Keratinocyte (primary cell): ENCODE results near the gene GINS2. TPM values are rescaled to one million over a fixed set of nuclear protein-coding genes. Genes with fewer than 3 reads are reported as not detected.

Experiments
- DNase-seq: peaks from one replicate; pipeline ENCODE4 v3.0.0-alpha.2; 2011; ENCODE audit warnings: low read depth, missing footprints, low spot score
- FAIRE-seq: peaks from 2 replicates; lab custom pipeline; 2011; peaks lifted over from hg19 to GRCh38; lab: Jason Lieb, UNC
- H2AFZ ChIP-seq: 2 replicates; pipeline ENCODE4 v1.6.0; 2012; ENCODE audit warnings: low read length, control low read depth, inconsistent platforms; ENCODE audit not compliant: control insufficient read depth
- H3K27ac ChIP-seq: 2 replicates; pipeline ENCODE4 v1.5.1; 2011; ENCODE audit warnings: low read length; ENCODE audit not compliant: control insufficient read depth, insufficient read depth
- H3K27me3 ChIP-seq: 3 replicates; pipeline ENCODE4 v1.6.0; 2011; ENCODE audit warnings: low read length; ENCODE audit not compliant: control insufficient read depth, insufficient read depth; ENCODE audit errors: extremely low read depth
- H3K36me3 ChIP-seq, 2 experiments: 2 replicates in 1 of 2; 3 replicates in 1 of 2; pipeline ENCODE4 v1.5.1; 2011; ENCODE audit warnings: low read length in 2 of 2, mild to moderate bottlenecking in 1 of 2; ENCODE audit not compliant: control insufficient read depth in 2 of 2, insufficient read depth in 2 of 2; ENCODE audit errors: extremely low read depth in 1 of 2
- H3K4me1 ChIP-seq: 3 replicates; pipeline ENCODE4 v1.5.1; 2011; ENCODE audit warnings: low read length; ENCODE audit not compliant: control insufficient read depth, insufficient read depth; ENCODE audit errors: extremely low read depth
- H3K4me2 ChIP-seq: 3 replicates; pipeline ENCODE4 v1.6.0; 2011; ENCODE audit warnings: low read depth, low read length; ENCODE audit not compliant: control insufficient read depth, insufficient read depth; ENCODE audit errors: extremely low read depth
- H3K4me3 ChIP-seq, 3 experiments: fragments of 200-600 bp in 1 of 3; sonication (generic) in 1 of 3; 2 replicates in 2 of 3; 3 replicates in 1 of 3; pipeline ENCODE4 v1.5.1; 2011 to 2016; ENCODE audit warnings: low read length in 3 of 3, mild to moderate bottlenecking in 3 of 3, control low read depth in 2 of 3, inconsistent platforms in 1 of 3, low read depth in 1 of 3, mixed read lengths in 1 of 3, mixed run types in 1 of 3, moderate library complexity in 1 of 3; ENCODE audit not compliant: control insufficient read depth in 2 of 3, insufficient read depth in 2 of 3; ENCODE audit errors: extremely low read depth in 1 of 3
- H3K79me2 ChIP-seq: 2 replicates; pipeline ENCODE4 v1.6.0; 2012; ENCODE audit warnings: low read length; ENCODE audit not compliant: control insufficient read depth, insufficient read depth
- H3K9ac ChIP-seq: 3 replicates; pipeline ENCODE4 v1.6.0; 2011; ENCODE audit warnings: low read length; ENCODE audit not compliant: control insufficient read depth, insufficient read depth; ENCODE audit errors: extremely low read depth
- H3K9me1 ChIP-seq: 3 replicates; pipeline ENCODE4 v1.6.0; 2011; ENCODE audit warnings: low read length; ENCODE audit not compliant: control insufficient read depth, insufficient read depth; ENCODE audit errors: extremely low read depth
- H3K9me3 ChIP-seq: 2 replicates; pipeline ENCODE4 v1.5.1; 2012; ENCODE audit warnings: low read depth, low read length; ENCODE audit not compliant: control insufficient read depth
- H4K20me1 ChIP-seq: 3 replicates; pipeline ENCODE4 v1.6.0; 2011; ENCODE audit warnings: low read length; ENCODE audit not compliant: control insufficient read depth, insufficient read depth; ENCODE audit errors: extremely low read depth
- EZH2 ChIP-seq: IDR thresholded peaks from one replicate; pipeline ENCODE4 v1.6.1; 2012; ENCODE audit warnings: inconsistent platforms, mild to moderate bottlenecking, low read length, moderate library complexity
- dilution Hi-C: fragments of 300-500 bp; cut with MboI; formaldehyde crosslinking; loops from one replicate; pipeline ENCODE4 v1.7.0; 2020; ENCODE audit warnings: low sequenced_read_pairs; ENCODE audit not compliant: extremely low pct_ligation_motif_present
- polyA plus RNA-seq, 5 experiments: library from polyadenylated mRNA; depleted of rRNA in 3 of 5; stranded (reverse) in 3 of 5; stranded (forward) in 1 of 5; unstranded in 1 of 5; fragments of >200 nt; gene quantifications; 1 replicate in 1 of 5; 2 replicates in 3 of 5; 3 replicates in 1 of 5; pipeline versions ENCODE4 v1.2.1 to v1.2.3, GENCODE V29; 2011 to 2012; ENCODE audit warnings: missing spikeins in 2 of 5, low read depth in 1 of 5, low replicate concordance in 1 of 5
- TF ChIP-seq, protein P1 (sequence below), 3 experiments: IDR thresholded peaks in 1 of 3; conservative IDR thresholded peaks in 1 of 3; optimal IDR thresholded peaks in 1 of 3; 2 replicates in 2 of 3; 3 replicates in 1 of 3; pipeline versions ENCODE3 to v1.5.1; 2011; ENCODE audit warnings: low read length in 3 of 3, mild to moderate bottlenecking in 3 of 3, moderate library complexity in 2 of 3, control low read depth in 1 of 3, inconsistent platforms in 1 of 3; ENCODE audit not compliant: insufficient read depth in 2 of 3; ENCODE audit errors: extremely low read depth in 1 of 3

The GINS2 gene
- polyA plus RNA-seq, 1 donor (not counting 4 experiments of a cell fraction or from before 2014, with no cell fraction given), result 11.2 TPM

DNA sequence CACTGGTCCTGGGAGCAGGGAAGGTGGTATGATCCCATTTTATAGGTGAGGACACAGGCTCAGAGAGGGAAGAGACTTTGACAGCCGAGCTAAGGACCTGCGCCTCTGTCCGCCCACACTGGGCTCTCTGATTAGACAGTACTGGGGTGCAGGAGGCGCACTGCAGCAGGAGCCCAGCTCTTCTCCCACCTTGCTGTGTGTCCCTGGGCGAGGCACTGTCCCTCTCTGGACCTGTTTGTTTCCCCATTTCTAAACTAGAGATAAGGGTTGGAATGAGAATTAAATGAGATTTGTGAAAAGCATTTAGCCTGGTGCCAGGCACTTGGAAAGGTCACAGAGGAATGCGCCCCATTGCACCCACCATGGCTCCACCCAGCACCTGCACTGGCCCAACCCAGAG is 19.6 kb upstream of the GINS2 start:
- no peak overlapping the region for H3K27ac ChIP-seq
- dilution Hi-C loops, result no loop called here
- TF ChIP-seq, protein P1, sequence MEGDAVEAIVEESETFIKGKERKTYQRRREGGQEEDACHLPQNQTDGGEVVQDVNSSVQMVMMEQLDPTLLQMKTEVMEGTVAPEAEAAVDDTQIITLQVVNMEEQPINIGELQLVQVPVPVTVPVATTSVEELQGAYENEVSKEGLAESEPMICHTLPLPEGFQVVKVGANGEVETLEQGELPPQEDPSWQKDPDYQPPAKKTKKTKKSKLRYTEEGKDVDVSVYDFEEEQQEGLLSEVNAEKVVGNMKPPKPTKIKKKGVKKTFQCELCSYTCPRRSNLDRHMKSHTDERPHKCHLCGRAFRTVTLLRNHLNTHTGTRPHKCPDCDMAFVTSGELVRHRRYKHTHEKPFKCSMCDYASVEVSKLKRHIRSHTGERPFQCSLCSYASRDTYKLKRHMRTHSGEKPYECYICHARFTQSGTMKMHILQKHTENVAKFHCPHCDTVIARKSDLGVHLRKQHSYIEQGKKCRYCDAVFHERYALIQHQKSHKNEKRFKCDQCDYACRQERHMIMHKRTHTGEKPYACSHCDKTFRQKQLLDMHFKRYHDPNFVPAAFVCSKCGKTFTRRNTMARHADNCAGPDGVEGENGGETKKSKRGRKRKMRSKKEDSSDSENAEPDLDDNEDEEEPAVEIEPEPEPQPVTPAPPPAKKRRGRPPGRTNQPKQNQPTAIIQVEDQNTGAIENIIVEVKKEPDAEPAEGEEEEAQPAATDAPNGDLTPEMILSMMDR (optimal IDR thresholded peaks at IDR 0.05 in 1 of 3, IDR thresholded peaks at IDR 0.05 in 1 of 3, conservative IDR thresholded peaks at IDR 0.05 in 1 of 3; ENCODE audit: extremely low read depth in 1 of 3, insufficient read depth in 2 of 3, low read length in 3 of 3), result no peak
- no peak for TF ChIP-seq EZH2
- no peak overlapping the region for H3K4me2 ChIP-seq
- H3K4me1 ChIP-seq, result no peaks in the 10 kb centered on the region
- peaks cover 13% of the 10 kb centered on the region for H4K20me1 ChIP-seq
- no peak for FAIRE-seq
- H3K79me2 ChIP-seq, result peaks cover 10% of the 10 kb centered on the region
- H3K4me3 ChIP-seq, result no peak overlapping the region
- no peaks in the 10 kb centered on the region for H3K9me3 ChIP-seq
- no peak overlapping the region for H2AFZ ChIP-seq
- DNase-seq, result no peak
- no peaks in the 10 kb centered on the region for H3K9me1 ChIP-seq
- H3K36me3 ChIP-seq, result peaks cover 28 to 38% of the 10 kb centered on the region in 2 experiments
- no peaks in the 10 kb centered on the region for H3K27me3 ChIP-seq
- H3K9ac ChIP-seq, result no peak overlapping the region

DNA sequence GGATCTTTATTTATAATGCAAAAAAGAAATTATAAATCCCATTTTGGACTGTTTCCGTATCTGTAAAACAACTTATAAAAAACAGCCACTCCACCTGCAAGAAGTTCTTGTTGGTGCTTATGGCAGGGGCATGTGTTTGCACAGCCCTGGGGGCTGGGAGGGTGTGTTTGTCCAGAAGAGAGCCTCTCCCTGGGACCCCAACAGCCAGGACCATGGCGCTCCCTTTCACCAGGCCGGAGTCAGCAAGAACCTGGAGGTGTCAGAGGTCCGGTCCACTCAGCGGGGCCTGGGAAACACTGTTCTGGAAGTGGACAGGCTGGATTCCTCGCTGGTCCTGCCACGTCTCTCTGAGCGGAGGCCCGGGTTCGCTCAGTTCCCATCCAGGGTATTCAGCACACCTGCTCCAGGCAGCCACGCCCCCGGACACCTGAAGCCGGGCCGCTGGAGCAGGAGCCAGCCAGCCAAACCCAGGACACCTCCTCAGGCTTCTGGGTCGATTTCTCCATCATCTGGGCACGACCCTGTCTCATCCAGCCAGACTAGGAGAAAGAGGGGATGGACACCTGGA is 18.9 kb upstream of the GINS2 start:
- no peak for FAIRE-seq
- Histone ChIP-seq H3K9me1 (no peaks in the 10 kb centered on the region), H3K9ac (no peak overlapping the region), H2AFZ (no peak overlapping the region), H4K20me1 (peaks cover 13% of the 10 kb centered on the region), H3K36me3 (peaks cover 26 to 34% of the 10 kb centered on the region in 2 experiments), H3K27me3 (no peaks in the 10 kb centered on the region), H3K9me3 (no peaks in the 10 kb centered on the region), H3K79me2 (peaks cover 5% of the 10 kb centered on the region), H3K4me2 (no peak overlapping the region), H3K4me1 (no peaks in the 10 kb centered on the region), H3K27ac (no peak overlapping the region), H3K4me3 (no peak overlapping the region)
- no peak for DNase-seq
- dilution Hi-C loops, result no loop called here
- TF ChIP-seq, protein P1 (optimal IDR thresholded peaks at IDR 0.05 in 1 of 3, IDR thresholded peaks at IDR 0.05 in 1 of 3, conservative IDR thresholded peaks at IDR 0.05 in 1 of 3; ENCODE audit: extremely low read depth in 1 of 3, insufficient read depth in 2 of 3, low read length in 3 of 3), result no peak
- TF ChIP-seq EZH2, result no peak
